SU-DHL-6 (cell line): Measurements from ENCODE around the gene LVRN.

ENCODE experiments used
- H2AFZ ChIP-seq: fragments of 200-600 bp; sonication (generic); 2 replicates; pipeline ENCODE4 v1.6.1; 2014; ENCODE audit warnings: low read depth, mild to moderate bottlenecking, moderate library complexity, mixed read lengths, antibody characterized with exemption, low read length; ENCODE audit not compliant: severe bottlenecking
- H3F3A ChIP-seq: fragments of 200-600 bp; shearing (Covaris generic); 2 replicates; pipeline ENCODE4 v1.6.0; 2016; ENCODE audit warnings: antibody characterized with exemption, mild to moderate bottlenecking; ENCODE audit not compliant: insufficient read depth
- H3K27ac ChIP-seq: fragments of 200-600 bp; sonication (generic); 2 replicates; pipeline ENCODE4 v1.5.1; 2016; ENCODE audit warnings: low read depth, mild to moderate bottlenecking, low read length, moderate library complexity, mixed read lengths
- H3K27me3 ChIP-seq: fragments of 200-600 bp; sonication (generic), shearing (Covaris generic); 2 replicates; pipeline ENCODE4 v1.6.0; 2014; ENCODE audit warnings: mild to moderate bottlenecking, low read length
- H3K36me3 ChIP-seq: fragments of 200-600 bp; sonication (generic); 2 replicates; pipeline ENCODE4 v1.6.1; 2014; ENCODE audit warnings: mild to moderate bottlenecking, low read length, mixed read lengths
- H3K4me2 ChIP-seq: fragments of 300-600, 200-600 bp; shearing (Covaris generic), sonication (generic); 2 replicates; pipeline ENCODE4 v1.6.0; 2014; ENCODE audit warnings: low read length, low read depth, mild to moderate bottlenecking; ENCODE audit not compliant: poor library complexity, severe bottlenecking
- H3K4me3 ChIP-seq: fragments of 200-600 bp; sonication (generic); 2 replicates; pipeline ENCODE4 v1.5.1; 2014; ENCODE audit warnings: antibody characterized with exemption, low read length, mild to moderate bottlenecking, mixed read lengths; ENCODE audit not compliant: insufficient read depth, poor library complexity, severe bottlenecking
- H3K79me2 ChIP-seq: fragments of 200-600 bp; sonication (generic); 2 replicates; pipeline ENCODE4 v1.6.1; 2014; ENCODE audit warnings: mild to moderate bottlenecking, low read length, moderate library complexity; ENCODE audit not compliant: insufficient read depth
- H3K9ac ChIP-seq: fragments of 200-600 bp; sonication (generic); 2 replicates; pipeline ENCODE4 v1.7.0; 2014; ENCODE audit warnings: mild to moderate bottlenecking, low read length
- H3K9me2 ChIP-seq: fragments of 200-600 bp; sonication (generic); replicated peaks from 2 replicates; pipeline ENCODE4 v1.6.1; 2014; ENCODE audit warnings: low read length; ENCODE audit not compliant: insufficient read depth
- H3K9me3 ChIP-seq: fragments of 200-600 bp; sonication (generic); 2 replicates; pipeline ENCODE4 v1.6.1; 2014; ENCODE audit warnings: low read length, mixed read lengths; ENCODE audit not compliant: insufficient read depth
- H4K20me1 ChIP-seq: fragments of 200-600 bp; sonication (generic); 2 replicates; pipeline ENCODE4 v1.6.1; 2014; ENCODE audit warnings: low read depth, mild to moderate bottlenecking, antibody characterized with exemption, low read length, moderate library complexity, mixed read lengths
- CTCF ChIP-seq: fragments of 200-600 bp; sonication (generic); IDR thresholded peaks from one replicate; pipeline ENCODE4 v1.5.1; 2017; ENCODE audit warnings: antibody characterized with exemption, mild to moderate bottlenecking, low read length, moderate library complexity; ENCODE audit not compliant: insufficient read depth, poor library complexity, severe bottlenecking
- EZH2phosphoT487 ChIP-seq: fragments of 200-600 bp; sonication (generic), shearing (Covaris generic); conservative IDR thresholded peaks from 2 replicates; pipeline ENCODE4 v1.6.1; 2018; ENCODE audit warnings: mild to moderate bottlenecking, antibody characterized with exemption, low read length, moderate library complexity, mixed read lengths

LVRN gene

GRCh38 chr5:115947260-115947659, 15.0 kb upstream of the LVRN start:
- Histone ChIP-seq H3K9me2 (no peaks in the 10 kb centered on the region), H3K27me3 (no peaks in the 10 kb centered on the region), H3F3A (no peaks in the 10 kb centered on the region), H4K20me1 (no peaks in the 10 kb centered on the region), H3K4me2 (no peak overlapping the region), H3K79me2 (no peaks in the 10 kb centered on the region), H3K9me3 (no peaks in the 10 kb centered on the region), H3K4me3 (no peak overlapping the region), H3K27ac (no peak overlapping the region), H3K9ac (no peak overlapping the region), H3K36me3 (no peaks in the 10 kb centered on the region), H2AFZ (no peak overlapping the region)
- no peak for TF ChIP-seq CTCF
- TF ChIP-seq EZH2phosphoT487, result no peak

DNA sequence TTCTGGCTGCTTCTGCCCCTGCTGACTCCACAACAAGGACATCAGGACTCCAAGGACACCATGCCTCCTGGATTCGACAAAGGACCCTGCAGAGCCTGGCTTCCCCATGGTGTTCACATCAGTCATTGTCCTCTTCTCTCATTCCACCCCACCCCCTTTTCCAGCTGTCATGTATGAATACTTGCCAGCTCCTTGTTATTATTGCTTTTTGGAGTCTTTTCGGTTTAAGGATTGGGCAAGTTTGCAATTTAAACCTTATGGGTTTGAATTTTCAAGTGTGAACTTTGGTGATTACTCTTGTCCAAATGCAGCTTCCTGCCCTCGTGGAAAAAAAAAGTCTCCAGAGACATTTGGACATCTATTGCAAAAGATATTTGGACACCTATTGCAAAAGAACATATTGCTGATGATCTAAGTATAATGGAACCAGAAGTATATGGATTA, 14.2 kb upstream of the LVRN start:
- Histone ChIP-seq H3K4me2 (no peak overlapping the region), H4K20me1 (no peaks in the 10 kb centered on the region), H3K27me3 (no peaks in the 10 kb centered on the region), H3F3A (no peaks in the 10 kb centered on the region), H3K79me2 (no peaks in the 10 kb centered on the region), H2AFZ (no peak overlapping the region), H3K9me3 (no peaks in the 10 kb centered on the region), H3K27ac (no peak overlapping the region), H3K9me2 (no peaks in the 10 kb centered on the region), H3K36me3 (no peaks in the 10 kb centered on the region), H3K9ac (no peak overlapping the region), H3K4me3 (no peak overlapping the region)
- TF ChIP-seq CTCF (no peak), EZH2phosphoT487 (no peak)

- H3K36me3 ChIP-seq, result no peaks in the 10 kb centered on the region
- H3K9me2 ChIP-seq, result no peaks in the 10 kb centered on the region
- TF ChIP-seq CTCF (no peak), EZH2phosphoT487 (no peak)
- no peak overlapping the region for H3K4me3 ChIP-seq
- no peak overlapping the region for H3K27ac ChIP-seq
- no peak overlapping the region for H3K9ac ChIP-seq
- H3K79me2 ChIP-seq, result no peaks in the 10 kb centered on the region
- H3K27me3 ChIP-seq, result no peaks in the 10 kb centered on the region
- H3F3A ChIP-seq, result no peaks in the 10 kb centered on the region
- H4K20me1 ChIP-seq, result no peaks in the 10 kb centered on the region
- no peaks in the 10 kb centered on the region for H3K9me3 ChIP-seq
- no peak overlapping the region for H2AFZ ChIP-seq
- no peak overlapping the region for H3K4me2 ChIP-seq
These were observed 13.2 kb upstream of the LVRN start for GRCh38 chr5:115949096-115949495.
